PC-3 (cell line): ENCODE data around the gene DCAF15. TPM values are rescaled to one million over a fixed set of nuclear protein-coding genes. Genes with fewer than 3 reads are reported as not detected.

Source experiments
- ATAC-seq: fragments of 200-7000 bp; cut with Tn5 transposase; 2 replicates; pipeline ENCODE4 v1.9.1; 2020; ENCODE audit warnings: mild to moderate bottlenecking, moderate library complexity
- BruUV-seq: library from RNA; stranded (reverse); fragments of 400-500 nt; replicated peaks from 2 replicates; lab custom pipeline; 2021; lab: Mats Ljungman, UMichigan
- CTCF ChIA-PET: fragments of 300-600 bp; sonication (Branson Sonifier 250); formaldehyde crosslinking; loops from one replicate; lab custom pipeline; 2022; ENCODE audit warnings: antibody characterized with exemption; lab: Charles Lee
- POLR2A ChIA-PET: fragments of 300-600 bp; sonication (Branson Sonifier 250); formaldehyde crosslinking; loops from one replicate; lab custom pipeline; 2022; ENCODE audit warnings: antibody characterized with exemption; ENCODE audit not compliant: unreplicated experiment; lab: Charles Lee
- DNase-seq: peaks from one replicate; pipeline ENCODE4 v3.0.0-alpha.2; 2015
- H2AFZ ChIP-seq: fragments of 300-600 bp; sonication (generic); 2 replicates; pipeline ENCODE4 v1.6.0; 2016; ENCODE audit warnings: antibody characterized with exemption, low read length
- H3F3A ChIP-seq: fragments of 300-600 bp; sonication (generic); one replicate; pipeline ENCODE4 v1.6.0; 2017; ENCODE audit warnings: antibody characterized with exemption, low read length, control low read depth, mild to moderate bottlenecking; ENCODE audit not compliant: unreplicated experiment
- H3K27ac ChIP-seq: fragments of 300-600 bp; sonication (generic); 2 replicates; pipeline ENCODE4 v1.5.1; 2016; ENCODE audit warnings: mild to moderate bottlenecking, low read length
- H3K27me3 ChIP-seq: fragments of 300-600 bp; sonication (generic); 2 replicates; pipeline ENCODE4 v1.6.1; 2016; ENCODE audit warnings: low read length, mixed read lengths
- H3K36me3 ChIP-seq: fragments of 300-600 bp; sonication (generic); 2 replicates; pipeline ENCODE4 v1.6.1; 2016; ENCODE audit warnings: low read depth, mixed run types, low read length, mixed read lengths
- H3K4me1 ChIP-seq: fragments of 300-600 bp; sonication (generic); 2 replicates; pipeline ENCODE4 v1.5.1; 2016; ENCODE audit warnings: low read length; ENCODE audit not compliant: insufficient read depth
- H3K4me2 ChIP-seq: fragments of 300-600 bp; sonication (generic); 2 replicates; pipeline ENCODE4 v1.6.0; 2016; ENCODE audit warnings: low read length
- H3K4me3 ChIP-seq: fragments of 300-600 bp; sonication (generic); 2 replicates; pipeline ENCODE4 v1.5.1; 2016; ENCODE audit warnings: mild to moderate bottlenecking, low read length, mixed read lengths
- H3K79me2 ChIP-seq: fragments of 300-600 bp; sonication (generic); 2 replicates; pipeline ENCODE4 v1.6.1; 2017; ENCODE audit warnings: low read length, mixed read lengths
- H3K9ac ChIP-seq: fragments of 300-600 bp; sonication (generic); 2 replicates; pipeline ENCODE4 v1.6.0; 2016; ENCODE audit warnings: mild to moderate bottlenecking, low read length
- H3K9me2 ChIP-seq: fragments of 300-600 bp; sonication (generic); replicated peaks from 2 replicates; pipeline ENCODE4 v1.6.1; 2016; ENCODE audit warnings: mixed run types, low read length, mixed read lengths
- H3K9me3 ChIP-seq: fragments of 300-600 bp; sonication (generic); 2 replicates; pipeline ENCODE4 v1.6.1; 2016; ENCODE audit warnings: low read length, mixed read lengths
- H4K20me1 ChIP-seq: fragments of 300-600 bp; sonication (generic); 2 replicates; pipeline ENCODE4 v1.6.1; 2016; ENCODE audit warnings: low read length, mixed read lengths
- CTCF ChIP-seq: fragments of 300-600 bp; sonication (generic); conservative IDR thresholded peaks from 2 replicates; pipeline ENCODE4 v1.5.1; 2017; ENCODE audit warnings: antibody characterized with exemption, low read depth, mild to moderate bottlenecking, low read length
- EZH2 ChIP-seq: fragments of 300-600 bp; sonication (generic); IDR thresholded peaks from one replicate; pipeline ENCODE4 v1.6.1; 2017; ENCODE audit warnings: antibody characterized with exemption, mild to moderate bottlenecking, low read length; ENCODE audit not compliant: unreplicated experiment
- EZH2phosphoT487 ChIP-seq: fragments of 300-600 bp; sonication (generic); IDR thresholded peaks from 2 replicates; pipeline ENCODE4 v1.6.1; 2018; ENCODE audit warnings: mild to moderate bottlenecking, antibody characterized with exemption, low read length, borderline replicate concordance
- intact Hi-C: fragments of 100-400 bp; cut with micrococcal nuclease; formaldehyde crosslinking; loops from 2 replicates; pipeline ENCODE4 v1.9.0; 2023
- total RNA-seq: library from RNA; depleted of rRNA; stranded (reverse); fragments of >200 nt; gene quantifications from 2 replicates; pipeline ENCODE4 v1.2.3, GENCODE V29; 2014

Gene DCAF15
- total RNA-seq, 1 experiment from 2014 or later = 50.8 TPM

- no peak for TF ChIP-seq CTCF
- no peak for TF ChIP-seq EZH2phosphoT487
- no peak for TF ChIP-seq EZH2
- Histone ChIP-seq H3K79me2 (no peaks in the 10 kb centered on the region), H3K4me3 (no peak overlapping the region), H2AFZ (no peak overlapping the region), H3K9ac (no peak overlapping the region), H4K20me1 (no peaks in the 10 kb centered on the region), H3K4me2 (no peak overlapping the region), H3K36me3 (no peaks in the 10 kb centered on the region), H3K27me3 (no peaks in the 10 kb centered on the region), H3K27ac (no peak overlapping the region), H3F3A (no peaks in the 10 kb centered on the region), H3K9me3 (no peaks in the 10 kb centered on the region), H3K4me1 (no peaks in the 10 kb centered on the region), H3K9me2 (no peaks in the 10 kb centered on the region)
- intact Hi-C loops = no loop called here
- ChIA-PET CTCF (no interaction called here), POLR2A (no interaction called here)
- BruUV-seq = no TSS peak
- no peak for DNase-seq
- ATAC-seq = no peak
These were observed 29.2 kb downstream of the DCAF15 start for GRCh38 chr19:13981467-13981866.

GRCh38 chr19:13981988-13982501, 29.7 kb downstream of the DCAF15 start:
- no peak for TF ChIP-seq CTCF
- TF ChIP-seq EZH2 = no peak
- TF ChIP-seq EZH2phosphoT487 = no peak
- Histone ChIP-seq H3K9me2 (no peaks in the 10 kb centered on the region), H3K4me3 (no peak overlapping the region), H3F3A (no peaks in the 10 kb centered on the region), H3K79me2 (no peaks in the 10 kb centered on the region), H3K9me3 (no peaks in the 10 kb centered on the region), H2AFZ (no peak overlapping the region), H4K20me1 (no peaks in the 10 kb centered on the region), H3K9ac (no peak overlapping the region), H3K27ac (no peak overlapping the region), H3K27me3 (no peaks in the 10 kb centered on the region), H3K4me1 (no peaks in the 10 kb centered on the region), H3K4me2 (no peak overlapping the region), H3K36me3 (no peaks in the 10 kb centered on the region; the same call in 1 of the 2 replicates)
- DNase-seq = no peak
- ChIA-PET POLR2A (no interaction called here), CTCF (no interaction called here)
- no peak for ATAC-seq
- no TSS peak for BruUV-seq
- intact Hi-C loops = no loop called here

- Histone ChIP-seq H3K4me3 (no peak overlapping the region), H3K36me3 (no peaks in the 10 kb centered on the region; the same call in 1 of the 2 replicates), H4K20me1 (no peaks in the 10 kb centered on the region), H3K79me2 (no peaks in the 10 kb centered on the region), H2AFZ (no peak overlapping the region), H3F3A (no peaks in the 10 kb centered on the region), H3K27ac (no peak overlapping the region), H3K9me3 (no peaks in the 10 kb centered on the region), H3K4me2 (no peak overlapping the region), H3K9ac (no peak overlapping the region), H3K9me2 (no peaks in the 10 kb centered on the region), H3K4me1 (no peaks in the 10 kb centered on the region), H3K27me3 (no peaks in the 10 kb centered on the region)
- TF ChIP-seq CTCF (no peak), EZH2 (no peak), EZH2phosphoT487 (no peak)
- CTCF ChIA-PET = no interaction called here
- BruUV-seq = no TSS peak
- intact Hi-C loops = no loop called here
- POLR2A ChIA-PET = no interaction called here
- ATAC-seq = no peak
- no peak for DNase-seq
These were observed 30.5 kb downstream of the DCAF15 start for GRCh38 chr19:13982773-13983172.
